Neutrophil (primary cell): ENCODE data around the gene RRM2.

Experiments
- H3K27ac ChIP-seq: fragments of 200-600 bp; sonication (generic); 2 replicates; pipeline ENCODE4 v1.5.1; 2016; ENCODE audit warnings: mild to moderate bottlenecking, moderate library complexity
- H3K27me3 ChIP-seq: fragments of 200-600 bp; sonication (generic); 2 replicates; pipeline ENCODE4 v1.6.0; 2016; ENCODE audit warnings: mild to moderate bottlenecking
- H3K36me3 ChIP-seq: fragments of 200-600 bp; sonication (generic); 2 replicates; pipeline ENCODE4 v1.5.1; 2017
- H3K4me1 ChIP-seq, 2 experiments: fragments of 200-600 bp in 1 of 2; sonication (generic) in 1 of 2; 1 replicate in 1 of 2; 2 replicates in 1 of 2; pipeline versions ENCODE4 v1.5.1 to v1.6.1; 2013 to 2016; ENCODE audit warnings: low read depth in 1 of 2, low read length in 1 of 2, mild to moderate bottlenecking in 1 of 2, moderate library complexity in 1 of 2; ENCODE audit not compliant: control insufficient read depth in 1 of 2, insufficient read depth in 1 of 2
- H3K4me3 ChIP-seq, 2 experiments: fragments of 200-600 bp in 1 of 2; sonication (generic) in 1 of 2; 1 replicate in 1 of 2; 2 replicates in 1 of 2; pipeline ENCODE4 v1.5.1; 2013 to 2016; ENCODE audit warnings: low read depth in 1 of 2, low read length in 1 of 2, mild to moderate bottlenecking in 1 of 2, moderate library complexity in 1 of 2
- H3K9me3 ChIP-seq: fragments of 200-600 bp; sonication (generic); 2 replicates; pipeline ENCODE4 v1.5.1; 2016
- CTCF ChIP-seq: fragments of 200-600 bp; sonication (generic); IDR thresholded peaks from 2 replicates; pipeline ENCODE4 v1.5.1; 2016; ENCODE audit warnings: antibody characterized with exemption

Gene RRM2

DNA sequence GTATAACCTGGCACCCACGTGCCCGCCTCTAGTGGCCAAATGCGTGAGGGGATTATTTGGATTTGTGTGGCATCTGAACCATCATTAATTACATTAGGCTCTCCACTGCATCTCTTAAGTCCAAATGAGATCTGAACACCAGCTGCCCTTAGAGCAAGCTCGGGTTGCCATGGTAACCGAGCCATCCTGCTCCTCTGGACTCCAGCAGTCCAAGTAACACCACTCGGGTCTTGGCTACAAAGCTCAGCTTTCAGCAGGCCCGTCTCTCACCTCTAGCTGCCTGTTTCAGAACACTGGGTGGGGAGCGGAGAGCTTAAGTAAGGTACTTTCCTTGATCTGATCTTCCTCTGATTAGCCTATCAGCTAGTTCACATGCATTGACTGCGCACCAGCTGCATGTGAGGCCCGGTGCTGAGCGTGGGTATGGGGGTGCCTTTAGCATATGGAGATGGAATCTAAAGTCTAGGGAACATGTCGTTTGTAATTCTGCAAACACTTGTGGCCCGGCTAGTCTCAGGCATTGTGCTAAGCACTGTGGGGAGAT is 28.2 kb upstream of the RRM2 start:
- H3K4me1 ChIP-seq, result peaks cover 23 to 28% of the 10 kb centered on the region in 2 experiments
- no peak for TF ChIP-seq CTCF
- H3K27me3 ChIP-seq, result peaks cover 27% of the 10 kb centered on the region

DNA sequence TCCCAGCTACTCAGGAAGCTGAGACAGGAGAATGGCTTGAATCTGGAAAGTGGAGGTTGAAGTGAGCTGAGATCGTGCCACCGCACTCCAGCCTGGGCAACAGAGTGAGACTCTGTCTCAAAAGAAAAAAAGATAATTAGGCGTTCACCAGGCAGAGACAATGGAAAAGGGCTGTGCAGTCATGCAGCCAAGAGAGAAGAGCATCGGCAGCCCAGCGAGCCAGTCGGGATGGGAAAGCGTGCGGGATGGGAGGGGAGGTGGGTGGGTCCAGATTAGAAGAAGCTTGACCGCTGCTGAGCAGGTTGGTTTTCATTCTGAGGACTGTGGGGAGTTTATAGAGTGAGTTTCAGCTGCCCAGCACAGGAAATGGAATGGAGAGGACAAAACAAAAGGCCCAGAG is 27.4 kb upstream of the RRM2 start:
- no peak overlapping the region for H3K27ac ChIP-seq
- H3K27me3 ChIP-seq, result peaks cover 27% of the 10 kb centered on the region
- no peak for TF ChIP-seq CTCF
- peaks cover 15 to 19% of the 10 kb centered on the region in 2 experiments for H3K4me1 ChIP-seq
- H3K9me3 ChIP-seq, result no peaks in the 10 kb centered on the region
- H3K4me3 ChIP-seq, result no peak overlapping the region
- H3K36me3 ChIP-seq, result no peaks in the 10 kb centered on the region

More for the DNA sequence above, 28.2 kb upstream of the RRM2 start:
- H3K27ac ChIP-seq, result no peak overlapping the region
- no peaks in the 10 kb centered on the region for H3K9me3 ChIP-seq
- H3K36me3 ChIP-seq, result no peaks in the 10 kb centered on the region
- H3K4me3 ChIP-seq, result no peak overlapping the region

- peaks cover 4 to 7% of the 10 kb centered on the region in 2 experiments for H3K4me1 ChIP-seq
- no peak overlapping the region for H3K27ac ChIP-seq
- no peaks in the 10 kb centered on the region for H3K9me3 ChIP-seq
- peaks cover 27% of the 10 kb centered on the region for H3K27me3 ChIP-seq
- no peak for TF ChIP-seq CTCF
- H3K4me3 ChIP-seq, result no peak overlapping the region
- H3K36me3 ChIP-seq, result no peaks in the 10 kb centered on the region
Observed at GRCh38 chr2:10096641-10097040, 25.9 kb upstream of the RRM2 start.

GRCh38 chr2:10097352-10098148 is 25.0 kb upstream of the RRM2 start:
- Histone ChIP-seq H3K9me3 (no peaks in the 10 kb centered on the region), H3K27ac (no peak overlapping the region), H3K27me3 (peaks cover 27% of the 10 kb centered on the region), H3K36me3 (no peaks in the 10 kb centered on the region), H3K4me3 (no peak overlapping the region), H3K4me1 (peaks cover 4 to 7% of the 10 kb centered on the region in 2 experiments)
- peak; percentile 83 for TF ChIP-seq CTCF

DNA sequence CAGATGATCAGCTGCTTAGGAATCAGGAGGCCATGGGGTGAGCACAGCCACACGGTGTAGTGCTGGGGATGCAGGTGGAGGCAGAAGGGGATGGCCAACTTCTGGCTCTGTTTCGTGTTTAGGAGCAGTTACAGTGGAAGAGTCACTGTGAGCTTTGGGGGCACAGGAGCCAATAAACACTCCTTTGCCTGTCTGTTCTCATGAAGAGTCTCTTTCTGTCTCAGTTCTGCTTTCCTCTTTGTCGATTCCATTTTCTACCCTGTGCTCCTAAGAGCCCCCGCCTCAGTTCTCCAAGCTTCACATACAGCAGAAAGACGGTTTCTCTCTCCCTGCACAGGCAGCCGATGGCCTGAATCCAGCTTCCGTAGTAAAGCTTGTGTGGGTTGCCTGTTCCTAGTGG is 21.0 kb upstream of the RRM2 start:
- Histone ChIP-seq H3K4me1 (peaks cover 4 to 7% of the 10 kb centered on the region in 2 experiments), H3K4me3 (no peak overlapping the region), H3K27me3 (no peaks in the 10 kb centered on the region), H3K9me3 (no peaks in the 10 kb centered on the region), H3K36me3 (no peaks in the 10 kb centered on the region), H3K27ac (no peak overlapping the region)
- no peak for TF ChIP-seq CTCF
